CD4-positive, alpha-beta T cell (primary cell): ENCODE results near the gene TINAGL1. TPM values are rescaled to one million over a fixed set of nuclear protein-coding genes. Genes with fewer than 3 reads are reported as not detected.

Experiments used
- ATAC-seq: fragments of 200-7000 bp; cut with Tn5 transposase; one replicate; pipeline ENCODE4 v1.10.0; 2022; ENCODE audit warnings: mild to moderate bottlenecking; ENCODE audit not compliant: poor library complexity
- CTCF ChIA-PET: fragments of 350-600 bp; sonication (Branson Sonifier 250); formaldehyde crosslinking; loops from one replicate; lab custom pipeline; 2021; ENCODE audit warnings: antibody characterized with exemption, inconsistent platforms; lab: Charles Lee
- POLR2A ChIA-PET: fragments of 350-600 bp; sonication (Branson Sonifier 250); formaldehyde crosslinking; loops from one replicate; lab custom pipeline; 2021; ENCODE audit warnings: antibody characterized with exemption, inconsistent platforms; lab: Charles Lee
- DNase-seq, 14 experiments: peaks; one replicate each; pipeline ENCODE4 v3.0.0-alpha.2; 2013 to 2020; ENCODE audit warnings: mixed read lengths in 2 of 14
- H3K27ac ChIP-seq, 2 donors: one replicate each; pipeline versions ENCODE4 v1.5.1 to v1.7.0; 2013; ENCODE audit warnings: low read length in 2 of 2, low read depth in 1 of 2, mild to moderate bottlenecking in 1 of 2
- H3K27me3 ChIP-seq, 2 experiments: 1 replicate in 1 of 2; 2 replicates in 1 of 2; pipeline versions ENCODE4 v1.6.1 to v1.7.0; 2013; ENCODE audit warnings: low read length in 2 of 2, control low read depth in 1 of 2, mild to moderate bottlenecking in 1 of 2, moderate library complexity in 1 of 2; ENCODE audit not compliant: insufficient read depth in 2 of 2, control insufficient read depth in 1 of 2
- H3K36me3 ChIP-seq: one replicate; pipeline ENCODE4 v1.6.1; 2013; ENCODE audit warnings: low read length, control low read depth; ENCODE audit not compliant: insufficient read depth
- H3K4me1 ChIP-seq: one replicate; pipeline ENCODE4 v1.6.1; 2013; ENCODE audit warnings: low read length, control low read depth; ENCODE audit not compliant: insufficient read depth
- H3K4me3 ChIP-seq: one replicate; pipeline ENCODE4 v1.5.1; 2013; ENCODE audit warnings: mild to moderate bottlenecking, low read length, moderate library complexity
- H3K9me3 ChIP-seq, 2 experiments: 1 replicate in 1 of 2; 2 replicates in 1 of 2; pipeline versions ENCODE4 v1.6.1 to v1.7.0; 2013; ENCODE audit warnings: low read length in 2 of 2, mild to moderate bottlenecking in 2 of 2, control low read depth in 1 of 2, moderate library complexity in 1 of 2; ENCODE audit not compliant: control insufficient read depth in 1 of 2, insufficient read depth in 1 of 2
- H3K27ac Mint-ChIP-seq: one replicate; pipeline ENCODE4 v1.8.0; 2020; ENCODE audit warnings: mixed read lengths
- H3K27me3 Mint-ChIP-seq: one replicate; pipeline ENCODE4 v1.8.0; 2021; ENCODE audit warnings: mixed read lengths
- H3K36me3 Mint-ChIP-seq: one replicate; pipeline ENCODE4 v1.8.0; 2021; ENCODE audit warnings: low read depth, mixed read lengths
- H3K4me1 Mint-ChIP-seq: one replicate; pipeline ENCODE4 v1.8.0; 2021; ENCODE audit warnings: low read depth, mixed read lengths
- H3K4me3 Mint-ChIP-seq: one replicate; pipeline ENCODE4 v1.8.0; 2020; ENCODE audit warnings: mild to moderate bottlenecking, mixed read lengths
- H3K9me3 Mint-ChIP-seq: one replicate; pipeline ENCODE4 v1.8.0; 2020; ENCODE audit warnings: mixed read lengths
- intact Hi-C, 2 experiments: fragments of 100-400 bp; cut with DNase I in 1 of 2; cut with micrococcal nuclease in 1 of 2; formaldehyde crosslinking; loops; one replicate each; pipeline versions ENCODE4 v1.15.1 to v1.9.0; 2023 to 2025; cut with DNase I, micrococcal nuclease
- total RNA-seq, 174 experiments: library from RNA in 2 of 174; stranded (reverse) in 2 of 174; gene quantifications; one replicate each; pipeline ENCODE4 v1.2.3 and lab custom pipeline; 2021 to 2026
- TF ChIP-seq, protein P1 (sequence below): fragments of 200-600 bp; IDR thresholded peaks from one replicate; pipeline ENCODE4 v1.8.0; 2022; ENCODE audit warnings: antibody characterized with exemption, mild to moderate bottlenecking

Gene TINAGL1
- total RNA-seq, 2 experiments from 2014 or later, result not detected

DNA sequence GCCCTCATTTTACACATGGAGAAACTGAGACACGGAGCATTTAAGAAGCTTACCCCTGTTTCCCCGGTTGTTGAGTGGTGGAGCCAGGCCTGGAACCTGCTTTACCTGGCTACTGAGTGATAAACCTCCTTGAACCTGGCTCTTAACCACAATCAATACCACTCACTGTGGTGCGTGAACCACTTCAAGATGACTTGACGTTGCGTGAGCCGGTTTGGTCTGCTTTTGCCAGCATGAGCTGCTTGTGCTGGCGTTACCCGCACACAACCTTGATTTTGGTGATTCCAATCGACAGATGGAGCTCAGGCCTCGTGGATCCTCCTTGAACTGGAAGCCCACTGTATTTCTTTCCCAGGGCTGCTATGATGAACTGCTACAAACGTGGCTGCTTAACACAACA, 6.1 kb upstream of the TINAGL1 start:
- no peaks in the 10 kb centered on the region for H3K36me3 ChIP-seq
- H3K27ac Mint-ChIP-seq, result no peak overlapping the region
- H3K9me3 ChIP-seq, result no peaks in the 10 kb centered on the region
- H3K4me3 ChIP-seq, result no peak overlapping the region
- CTCF ChIA-PET, result no interaction called here
- peaks cover 19% of the 10 kb centered on the region for H3K27me3 Mint-ChIP-seq
- no peak overlapping the region for H3K27ac ChIP-seq
- ATAC-seq (no peak), DNase-seq (no peak)
- H3K36me3 Mint-ChIP-seq, result no peaks in the 10 kb centered on the region
- no peaks in the 10 kb centered on the region for H3K4me1 ChIP-seq
- H3K4me3 Mint-ChIP-seq, result no peak overlapping the region
- peaks cover 0 to 4% of the 10 kb centered on the region in 2 experiments for H3K27me3 ChIP-seq
- no peaks in the 10 kb centered on the region for H3K9me3 Mint-ChIP-seq
- H3K4me1 Mint-ChIP-seq, result no peaks in the 10 kb centered on the region
- TF ChIP-seq, protein P1, sequence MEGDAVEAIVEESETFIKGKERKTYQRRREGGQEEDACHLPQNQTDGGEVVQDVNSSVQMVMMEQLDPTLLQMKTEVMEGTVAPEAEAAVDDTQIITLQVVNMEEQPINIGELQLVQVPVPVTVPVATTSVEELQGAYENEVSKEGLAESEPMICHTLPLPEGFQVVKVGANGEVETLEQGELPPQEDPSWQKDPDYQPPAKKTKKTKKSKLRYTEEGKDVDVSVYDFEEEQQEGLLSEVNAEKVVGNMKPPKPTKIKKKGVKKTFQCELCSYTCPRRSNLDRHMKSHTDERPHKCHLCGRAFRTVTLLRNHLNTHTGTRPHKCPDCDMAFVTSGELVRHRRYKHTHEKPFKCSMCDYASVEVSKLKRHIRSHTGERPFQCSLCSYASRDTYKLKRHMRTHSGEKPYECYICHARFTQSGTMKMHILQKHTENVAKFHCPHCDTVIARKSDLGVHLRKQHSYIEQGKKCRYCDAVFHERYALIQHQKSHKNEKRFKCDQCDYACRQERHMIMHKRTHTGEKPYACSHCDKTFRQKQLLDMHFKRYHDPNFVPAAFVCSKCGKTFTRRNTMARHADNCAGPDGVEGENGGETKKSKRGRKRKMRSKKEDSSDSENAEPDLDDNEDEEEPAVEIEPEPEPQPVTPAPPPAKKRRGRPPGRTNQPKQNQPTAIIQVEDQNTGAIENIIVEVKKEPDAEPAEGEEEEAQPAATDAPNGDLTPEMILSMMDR, result no peak
- POLR2A ChIA-PET, result no interaction called here
- intact Hi-C loops, result no loop called here

DNA sequence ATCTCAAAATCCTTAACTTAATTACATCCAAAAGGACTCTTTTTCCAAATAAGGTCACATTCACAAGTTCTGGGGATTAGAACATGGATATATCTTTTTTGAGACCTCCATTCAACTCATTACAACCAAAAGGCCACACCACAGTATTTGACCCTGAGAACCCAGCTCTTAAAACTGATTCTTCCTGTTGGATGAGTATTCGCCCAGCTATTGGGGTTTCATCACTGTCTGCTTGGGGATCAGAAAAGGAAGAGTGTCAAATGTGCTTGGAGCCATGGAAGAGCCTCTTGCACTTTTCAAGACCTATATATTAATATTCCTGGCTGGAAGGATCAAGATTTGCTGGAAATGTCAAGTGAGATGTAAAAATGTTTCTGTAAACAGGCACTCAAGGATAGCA, 5.4 kb upstream of the TINAGL1 start:
- Mint-ChIP-seq H3K27me3 (peaks cover 24% of the 10 kb centered on the region), H3K9me3 (no peaks in the 10 kb centered on the region), H3K27ac (no peak overlapping the region), H3K4me3 (no peak overlapping the region), H3K4me1 (no peaks in the 10 kb centered on the region), H3K36me3 (no peaks in the 10 kb centered on the region)
- no peaks in the 10 kb centered on the region for H3K4me1 ChIP-seq
- intact Hi-C loops, result no loop called here
- TF ChIP-seq, protein P1, result no peak
- H3K36me3 ChIP-seq, result no peaks in the 10 kb centered on the region
- ChIA-PET POLR2A (no interaction called here), CTCF (no interaction called here)
- no peak for DNase-seq
- H3K27me3 ChIP-seq, result peaks cover 0 to 6% of the 10 kb centered on the region in 2 experiments
- no peak overlapping the region for H3K27ac ChIP-seq
- ATAC-seq, result no peak
- H3K4me3 ChIP-seq, result no peak overlapping the region
- H3K9me3 ChIP-seq, result no peaks in the 10 kb centered on the region

DNA sequence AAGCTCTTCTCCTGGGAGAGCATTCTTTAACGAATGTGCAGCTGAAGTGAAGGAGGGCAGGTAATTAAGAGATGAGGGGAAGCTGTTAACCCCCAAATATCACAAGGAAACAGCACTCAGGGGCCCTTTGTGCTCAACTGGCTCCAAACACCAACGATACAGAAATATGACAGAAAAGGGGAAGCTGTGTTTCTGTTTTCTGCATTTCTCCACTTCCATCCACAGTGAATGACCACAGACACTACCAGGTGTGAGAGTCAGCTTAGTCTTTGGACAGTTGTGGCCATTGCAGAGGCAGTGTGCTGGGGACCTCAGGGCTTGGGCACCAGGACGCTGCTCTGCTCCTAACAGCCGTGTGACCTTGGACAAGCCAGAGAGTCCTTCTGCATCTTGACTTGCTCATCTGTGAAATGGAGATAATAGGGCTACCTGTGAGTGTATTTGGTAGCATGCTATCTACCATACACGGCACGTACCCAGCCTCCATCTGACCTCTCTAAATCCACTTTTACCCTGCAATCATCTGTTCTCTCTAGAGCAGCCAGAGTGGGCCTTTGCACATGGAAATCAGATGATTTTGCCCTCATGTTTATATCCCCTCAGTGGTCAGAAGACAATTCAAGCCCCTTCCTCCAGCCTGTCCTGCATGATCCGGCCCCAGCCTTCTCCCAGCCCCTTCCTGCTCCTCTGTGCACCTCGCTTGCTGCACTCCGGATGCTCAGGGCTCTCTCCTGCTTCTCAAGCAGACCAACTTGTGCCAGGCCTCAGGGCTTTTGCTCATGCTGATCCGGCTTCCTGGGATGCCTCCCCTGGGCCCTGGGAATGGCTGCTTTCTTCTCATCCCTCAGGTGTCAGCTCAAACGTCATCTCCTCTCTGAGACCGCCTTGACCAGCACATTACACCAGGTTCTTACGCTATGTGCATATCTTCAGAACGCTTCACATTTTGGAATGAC, 4.7 kb upstream of the TINAGL1 start:
- TF ChIP-seq, protein P1, result no peak
- intact Hi-C loops, result no loop called here
- peaks cover 27% of the 10 kb centered on the region for H3K27me3 Mint-ChIP-seq
- Histone ChIP-seq H3K27ac (no peak overlapping the region), H3K9me3 (no peaks in the 10 kb centered on the region), H3K4me3 (no peak overlapping the region), H3K36me3 (no peaks in the 10 kb centered on the region), H3K27me3 (peaks cover 4 to 13% of the 10 kb centered on the region in 2 experiments), H3K4me1 (no peaks in the 10 kb centered on the region)
- POLR2A ChIA-PET, result no interaction called here
- CTCF ChIA-PET, result no interaction called here
- H3K4me1 Mint-ChIP-seq, result no peaks in the 10 kb centered on the region
- no peak overlapping the region for H3K4me3 Mint-ChIP-seq
- ATAC-seq (no peak), DNase-seq (no peak)
- no peaks in the 10 kb centered on the region for H3K9me3 Mint-ChIP-seq
- H3K27ac Mint-ChIP-seq, result no peak overlapping the region
- H3K36me3 Mint-ChIP-seq, result no peaks in the 10 kb centered on the region
